ENCODE data around the gene COPS7A.

The COPS7A gene, protein sequence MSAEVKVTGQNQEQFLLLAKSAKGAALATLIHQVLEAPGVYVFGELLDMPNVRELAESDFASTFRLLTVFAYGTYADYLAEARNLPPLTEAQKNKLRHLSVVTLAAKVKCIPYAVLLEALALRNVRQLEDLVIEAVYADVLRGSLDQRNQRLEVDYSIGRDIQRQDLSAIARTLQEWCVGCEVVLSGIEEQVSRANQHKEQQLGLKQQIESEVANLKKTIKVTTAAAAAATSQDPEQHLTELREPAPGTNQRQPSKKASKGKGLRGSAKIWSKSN

DNA sequence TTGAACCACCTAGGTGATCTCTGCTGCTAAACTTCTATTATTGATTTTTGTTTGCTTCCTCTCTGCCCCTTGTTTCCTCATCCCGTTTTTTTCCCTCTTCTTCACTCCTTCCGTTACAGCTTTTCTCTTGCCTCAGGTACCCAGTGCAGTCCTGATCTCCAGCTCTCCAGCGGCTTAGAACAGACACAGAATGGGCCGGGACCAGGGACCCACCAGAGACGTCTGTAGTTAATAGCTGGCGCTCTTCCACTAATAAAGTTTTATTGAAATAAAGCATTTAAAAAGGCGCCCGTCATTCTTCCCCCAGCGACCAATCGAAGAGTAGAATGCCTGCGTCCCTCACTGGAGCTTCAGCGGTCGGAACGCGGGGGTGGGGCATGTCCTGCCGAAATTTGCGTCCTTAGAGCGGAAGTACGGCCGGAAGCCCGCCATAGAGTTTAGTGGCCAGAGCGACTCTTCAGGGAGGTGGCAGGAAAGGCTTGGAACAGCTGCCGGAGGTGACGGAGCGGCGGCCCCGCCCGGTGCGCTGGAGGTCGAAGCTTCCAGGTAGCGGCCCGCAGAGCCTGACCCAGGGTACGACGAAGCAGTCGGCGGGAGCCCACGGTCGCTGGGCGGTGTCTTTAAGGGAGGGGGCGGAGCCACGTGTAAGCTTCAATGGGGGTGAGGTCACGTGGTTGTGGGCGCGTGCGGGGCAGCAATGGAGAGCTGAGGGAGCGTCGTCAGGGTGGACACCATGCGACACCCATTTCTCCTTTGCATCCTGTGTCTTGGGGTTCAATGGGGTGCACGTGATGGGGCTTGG is at the start of gene COPS7A:
TSS of gene COPS7A (plus strand) at position 440 of the 802 bp plus-strand sequence. CDS start 611 bp downstream, outside the sequence.
- DNase-seq = peak; percentile 100

DNA sequence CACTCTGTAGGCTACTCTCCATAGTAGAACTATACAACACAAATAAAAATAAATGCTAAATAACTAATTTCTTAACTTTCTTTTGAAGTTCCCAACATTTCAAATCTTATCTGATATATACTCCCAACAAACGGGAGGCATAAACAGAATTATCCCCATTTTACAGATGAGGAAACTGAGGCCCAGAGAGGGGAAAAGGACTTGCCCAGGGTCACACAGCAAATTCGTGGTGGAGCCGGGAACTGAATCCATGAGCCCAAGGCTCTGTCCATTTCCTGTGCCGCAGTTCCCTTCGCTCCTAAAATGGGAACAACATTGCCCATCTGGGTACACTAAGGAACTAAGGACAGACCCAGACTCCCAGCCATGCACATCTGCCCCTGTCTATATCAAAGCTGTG is 46.9 kb upstream of the COPS7A start:
- no peak for DNase-seq

- peak; percentile 33 for DNase-seq
Observed at GRCh38 chr12:6684609-6685008, 39.2 kb upstream of the COPS7A start.

DNA sequence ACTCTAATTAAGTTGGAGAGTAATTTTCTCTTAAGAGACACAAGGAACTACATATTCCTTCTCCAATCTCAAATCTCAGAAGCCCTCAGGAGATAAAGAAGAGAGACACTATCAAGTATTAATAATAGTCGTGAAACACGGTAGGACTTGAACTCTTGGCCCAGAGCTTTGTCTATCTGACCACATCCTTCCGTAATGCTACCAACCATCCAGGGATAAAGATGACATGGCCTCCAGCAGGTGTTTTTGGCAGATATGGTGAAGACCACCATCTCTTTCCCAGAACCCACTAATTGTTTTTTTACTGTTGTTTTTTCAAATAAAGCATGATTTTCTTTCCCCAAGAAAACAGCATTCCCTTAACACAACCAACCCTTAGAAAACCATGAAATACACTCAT is 38.0 kb upstream of the COPS7A start:
- DNase-seq = no peak

- no peak for DNase-seq
Observed at GRCh38 chr12:6688543-6688998, 35.3 kb upstream of the COPS7A start.

DNA sequence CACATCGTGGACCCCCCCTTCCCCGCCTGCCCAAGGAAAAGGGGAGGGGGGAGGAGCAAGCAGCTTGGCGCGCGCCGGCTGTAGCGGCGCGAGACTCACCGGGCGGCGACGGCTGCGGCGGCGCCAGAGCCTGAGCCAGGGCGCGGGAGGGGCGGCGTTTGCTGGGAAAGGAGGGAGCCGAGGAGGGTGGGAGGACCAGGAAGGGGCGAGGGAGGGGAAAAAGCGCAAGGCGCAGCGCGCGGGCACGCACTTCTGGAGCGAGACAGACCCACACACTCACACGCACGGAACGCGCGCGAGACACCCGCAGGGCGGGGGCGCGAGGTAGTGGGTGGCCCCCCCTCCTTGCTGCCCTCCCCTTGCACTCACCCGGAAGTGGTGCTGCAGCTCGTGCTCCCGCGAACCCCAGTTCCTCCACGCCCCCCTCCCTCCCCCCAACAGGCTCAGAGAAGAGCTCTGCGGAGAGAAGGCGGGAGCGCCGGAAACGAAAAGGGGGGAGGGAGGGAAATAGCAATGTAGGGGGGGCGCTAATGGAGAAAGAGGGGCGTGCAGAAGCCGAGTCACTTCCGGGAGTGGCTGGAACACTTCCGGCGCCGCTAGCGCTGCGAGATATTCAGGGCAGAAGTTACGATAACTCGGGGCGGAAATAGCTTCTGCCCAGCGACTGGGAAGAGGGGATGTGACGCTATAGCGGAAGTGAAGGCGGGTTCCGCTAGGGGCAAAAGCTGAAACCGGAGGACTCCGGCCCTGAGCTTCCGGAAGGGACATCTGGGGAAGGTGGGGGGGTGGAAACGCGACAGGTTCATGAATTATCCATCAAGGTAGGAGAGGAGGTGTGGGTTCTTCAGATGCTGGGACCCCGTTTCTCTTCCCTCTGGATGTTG is 34.6 kb upstream of the COPS7A start, which contains the start of gene ZNF384:
TSS of gene ZNF384 (minus strand) at position 377 of the 884 bp plus-strand sequence. CDS start 9,855 bp downstream, outside the sequence.
- peak; percentile 100 for DNase-seq

GRCh38 chr12:6691473-6691872 is 32.4 kb upstream of the COPS7A start:
- no peak for DNase-seq

GRCh38 chr12:6692888-6693287 is 31.0 kb upstream of the COPS7A start:
- DNase-seq = no peak

DNA sequence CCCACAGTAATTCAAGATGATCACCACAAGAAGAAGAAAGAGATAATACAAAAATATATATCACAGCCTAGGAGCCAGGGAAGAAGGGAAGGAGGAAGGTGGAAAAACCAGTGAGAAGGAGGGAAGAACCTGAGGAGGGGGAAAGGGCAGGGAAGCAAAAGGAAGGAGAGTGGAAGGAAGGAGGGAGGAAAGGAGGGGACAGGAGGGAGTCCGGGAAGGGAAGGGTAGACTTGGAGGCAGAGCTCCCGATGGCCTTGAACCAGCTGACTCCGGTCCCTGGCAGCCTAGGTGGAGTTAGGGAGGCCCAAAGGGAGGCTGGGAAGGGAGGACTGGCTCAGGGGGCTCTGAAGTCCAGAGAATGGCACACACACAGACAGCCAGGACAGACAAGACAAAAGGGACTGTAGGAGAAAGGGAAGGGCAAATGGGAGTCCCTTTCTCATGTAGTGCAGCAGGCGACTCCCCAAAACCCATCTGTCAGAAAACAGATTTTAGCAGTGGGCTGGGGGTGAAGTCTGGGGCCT is 30.0 kb upstream of the COPS7A start:
- no peak for DNase-seq

- DNase-seq = no peak
Observed at GRCh38 chr12:6694701-6695100, 29.1 kb upstream of the COPS7A start.

DNA sequence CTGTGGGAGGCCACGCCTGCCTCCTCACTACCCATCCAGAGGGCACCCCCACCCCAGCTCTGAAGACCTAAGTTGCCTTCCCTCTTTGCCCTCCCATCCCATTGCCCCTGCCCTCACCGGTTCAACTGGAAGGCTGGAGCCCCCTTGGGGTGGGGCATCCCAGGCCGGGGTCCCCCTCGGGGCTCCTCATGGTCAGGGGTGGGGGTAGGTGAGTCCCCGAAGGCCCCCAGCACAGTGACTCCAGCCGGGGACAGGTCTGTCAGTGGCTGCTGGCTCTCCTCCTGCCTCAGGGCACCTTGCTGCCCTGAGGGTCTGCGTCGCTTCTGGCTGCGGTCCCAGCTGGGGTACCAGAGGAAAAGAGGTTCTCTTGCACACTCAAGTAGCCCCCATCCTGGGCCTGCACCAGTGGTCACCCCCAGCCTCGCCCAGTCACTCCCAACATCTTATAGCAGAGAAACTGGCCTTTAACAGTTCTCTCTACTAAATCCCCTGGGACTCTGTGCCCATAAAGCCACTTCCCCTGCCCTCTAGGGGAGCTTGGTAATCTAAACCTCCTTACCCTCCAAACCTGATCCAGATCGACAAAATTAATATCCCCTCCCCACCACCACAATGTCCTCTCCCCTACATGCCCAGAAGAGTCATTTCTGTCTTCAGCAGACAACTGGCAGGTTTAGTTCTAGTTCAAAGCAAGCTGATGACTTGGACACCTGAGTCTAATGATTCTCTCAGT is 28.4 kb upstream of the COPS7A start:
- no peak for DNase-seq

DNA sequence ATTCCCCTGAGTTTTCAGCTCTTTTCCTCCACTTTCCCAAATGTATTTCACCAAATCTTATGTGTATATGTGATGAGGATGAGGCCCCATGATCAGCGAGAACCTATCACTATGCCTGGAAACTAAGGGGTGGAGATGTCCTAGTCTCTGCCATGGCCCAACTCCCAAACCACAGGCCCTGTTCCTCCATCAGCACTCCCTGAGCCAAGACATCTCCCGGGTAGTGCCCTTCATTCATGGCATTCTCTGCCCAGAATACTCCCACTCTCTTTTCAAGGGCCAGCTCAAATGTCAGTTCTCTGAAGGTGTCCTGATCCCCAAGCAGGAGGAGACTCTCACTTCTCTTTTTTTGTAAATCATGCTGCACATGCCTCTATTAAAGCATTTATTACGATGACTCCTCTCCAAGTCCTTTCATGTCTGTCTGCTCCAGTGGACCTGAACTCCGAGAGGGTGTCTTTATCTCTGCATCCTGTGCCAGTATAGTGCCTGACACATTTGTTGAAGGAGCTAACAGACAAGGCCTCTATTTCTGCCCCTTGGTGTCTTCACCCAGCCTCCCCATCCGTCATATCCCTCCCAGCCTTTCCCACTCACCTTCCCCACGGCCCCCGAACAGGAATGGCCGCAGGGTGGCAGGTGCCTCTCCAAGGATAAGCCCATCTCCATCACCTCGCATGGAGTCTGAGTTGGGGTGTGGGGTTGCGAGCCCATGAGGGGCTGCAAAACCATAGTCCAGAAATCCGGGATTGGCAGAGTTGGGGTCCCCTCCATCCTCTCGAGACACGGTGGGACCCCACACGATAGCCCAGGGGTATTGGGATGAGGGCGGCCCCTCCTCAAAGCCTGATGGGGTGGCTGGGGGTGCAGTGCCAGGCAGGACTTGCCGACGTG is 26.9 kb upstream of the COPS7A start:
- DNase-seq = no peak

- peak; percentile 4 for DNase-seq
Observed at GRCh38 chr12:6697584-6698351, 26.1 kb upstream of the COPS7A start.

GRCh38 chr12:6698352-6699046 is 25.3 kb upstream of the COPS7A start:
- no peak for DNase-seq

DNA sequence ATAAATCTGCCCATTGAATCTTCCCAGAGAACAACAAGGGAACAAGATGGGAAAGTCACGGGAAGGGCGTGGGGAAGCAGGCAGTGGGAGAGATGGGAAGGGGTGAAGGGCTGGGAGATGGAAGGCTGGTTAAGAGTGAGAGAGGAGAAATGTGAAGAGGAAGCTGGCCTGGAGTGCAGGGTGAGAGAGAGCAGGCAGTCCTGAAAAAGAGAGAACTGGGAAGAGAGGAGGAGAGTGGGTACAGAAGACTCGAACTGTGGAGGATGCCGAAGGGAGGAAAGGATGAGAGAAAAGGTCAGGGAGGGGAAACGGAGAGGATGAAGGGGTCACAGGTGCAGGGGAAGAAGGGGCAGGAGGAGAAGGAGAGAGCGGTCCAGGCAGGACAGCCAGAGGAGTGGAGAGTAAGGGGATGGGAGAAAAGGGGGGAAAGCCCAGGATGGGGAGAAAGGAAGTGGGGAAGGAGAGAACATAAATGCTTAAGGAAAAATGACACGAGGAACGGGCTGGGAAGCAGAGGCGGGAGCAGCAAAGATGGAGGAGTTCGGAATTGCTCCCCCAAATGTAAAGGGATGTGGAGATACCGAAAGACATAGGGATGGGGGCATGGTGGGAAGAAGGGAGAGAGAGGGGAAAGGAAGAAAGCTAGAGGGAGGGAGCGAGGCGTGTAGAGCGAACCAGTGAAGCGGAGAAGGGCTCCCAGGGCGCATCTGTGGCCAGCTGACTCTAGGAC is 24.4 kb upstream of the COPS7A start:
- no peak for DNase-seq

GRCh38 chr12:6699989-6700645 is 23.7 kb upstream of the COPS7A start:
- DNase-seq = no peak

- no peak for DNase-seq
Observed at GRCh38 chr12:6700646-6701051, 23.2 kb upstream of the COPS7A start, which contains the start of gene PIANP. Gene PIANP (minus strand): TSS chr12:6700815. CDS start chr12:6698061, 2,754 bp downstream.
